GM19463 (cell line): ENCODE measurements around the gene MARS2.
"Not testable (repeated sequence)": the region's sequence is repeated elsewhere in the genome, so short reads cannot be mapped to it uniquely, and the experiment has no call there.

Experiments
- ATAC-seq: cut with Tn5 transposase; IDR thresholded peaks from one replicate; pipeline ENCODE4 v1.9.1; 2021; ENCODE audit warnings: mild to moderate bottlenecking, moderate library complexity; ENCODE audit not compliant: unreplicated experiment

Gene MARS2

DNA sequence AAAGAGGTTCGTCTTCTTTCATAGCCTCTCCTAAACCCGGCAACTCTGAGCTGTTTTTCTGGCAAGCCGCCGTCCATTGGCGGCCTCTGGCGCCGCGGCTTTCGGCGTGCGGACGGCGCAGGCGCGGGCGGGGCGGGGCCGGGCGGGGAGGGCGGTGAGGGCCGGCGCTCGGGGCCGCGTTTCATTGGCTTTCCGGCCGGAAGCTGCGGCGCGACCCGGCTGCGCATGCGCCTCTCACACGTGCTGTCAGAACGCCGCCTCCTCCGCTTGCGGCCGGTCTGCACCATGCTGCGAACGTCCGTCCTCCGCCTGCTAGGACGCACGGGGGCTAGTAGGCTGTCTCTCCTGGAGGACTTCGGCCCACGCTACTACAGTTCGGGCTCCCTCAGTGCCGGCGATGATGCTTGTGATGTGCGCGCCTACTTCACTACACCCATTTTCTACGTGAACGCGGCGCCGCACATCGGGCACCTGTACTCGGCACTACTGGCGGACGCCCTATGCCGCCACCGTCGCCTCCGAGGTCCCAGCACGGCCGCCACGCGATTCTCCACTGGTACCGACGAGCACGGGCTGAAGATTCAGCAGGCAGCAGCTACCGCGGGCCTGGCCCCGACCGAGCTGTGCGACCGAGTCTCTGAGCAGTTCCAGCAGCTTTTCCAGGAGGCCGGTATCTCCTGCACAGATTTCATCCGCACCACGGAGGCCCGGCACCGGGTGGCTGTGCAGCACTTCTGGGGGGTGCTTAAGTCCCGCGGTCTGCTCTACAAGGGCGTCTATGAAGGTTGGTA, at the start of gene MARS2:
MARS2 (plus strand) TSS at position 249 of the 791 bp plus-strand sequence; CDS start at position 286, 37 bp downstream.
- ATAC-seq: peak; percentile 86

DNA sequence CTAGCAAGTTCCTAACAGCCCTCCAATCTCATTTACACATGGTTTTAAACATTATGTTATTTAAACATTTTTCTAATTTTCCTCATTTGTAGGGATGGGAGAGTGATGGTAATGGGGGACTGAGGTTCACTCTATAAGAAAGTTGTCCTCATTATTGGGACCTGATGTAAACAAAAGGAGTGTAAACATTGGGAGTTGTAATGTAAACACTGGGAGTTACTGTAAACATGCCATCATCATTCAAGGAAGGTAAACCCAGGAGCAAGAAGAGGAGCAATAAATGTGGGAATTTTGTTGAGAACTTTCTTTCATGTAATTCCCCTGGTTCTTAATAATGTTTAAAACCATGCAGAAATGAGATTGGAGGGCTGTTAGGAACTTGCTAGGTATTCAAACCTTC, 47.6 kb upstream of the MARS2 start:
- ATAC-seq: no peak

DNA sequence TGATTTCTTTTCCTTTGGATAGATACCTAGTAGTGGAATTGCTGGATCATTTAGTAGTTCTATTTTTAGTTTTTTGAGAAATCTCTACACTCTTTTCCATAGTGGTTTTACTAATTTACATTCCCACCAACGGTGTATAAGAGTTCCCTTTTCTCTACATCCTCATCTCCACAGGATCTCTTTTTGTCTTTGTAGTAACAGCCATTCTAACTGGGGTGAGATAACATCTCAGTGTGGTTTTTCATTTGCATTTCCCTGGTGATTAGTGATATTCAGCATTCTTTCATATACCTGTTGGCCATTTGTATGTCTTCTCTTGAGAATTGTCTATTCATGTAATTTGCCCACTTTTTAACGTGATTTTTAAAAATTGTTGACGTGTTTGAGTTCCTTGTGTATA, 43.5 kb upstream of the MARS2 start:
- no peak for ATAC-seq

DNA sequence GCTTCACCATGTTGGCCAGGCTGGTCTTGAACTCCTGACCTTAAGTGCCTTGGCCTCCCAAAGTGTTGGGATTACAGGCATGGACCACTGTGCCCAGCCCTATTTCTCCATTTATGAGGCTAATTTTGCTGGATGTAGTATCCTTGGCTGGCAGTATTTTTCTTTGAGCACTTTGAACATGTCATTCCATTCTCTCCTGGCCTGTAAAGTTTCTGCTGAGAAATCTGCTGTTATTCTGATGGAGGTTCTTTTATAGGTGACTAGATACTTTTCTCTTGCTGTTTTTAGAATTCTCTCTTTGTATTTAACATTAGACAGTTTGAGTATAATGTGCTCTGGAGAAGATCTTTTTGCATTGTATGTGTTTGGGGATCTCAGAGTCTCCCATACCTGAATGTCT, 38.9 kb upstream of the MARS2 start:
- ATAC-seq: no peak

DNA sequence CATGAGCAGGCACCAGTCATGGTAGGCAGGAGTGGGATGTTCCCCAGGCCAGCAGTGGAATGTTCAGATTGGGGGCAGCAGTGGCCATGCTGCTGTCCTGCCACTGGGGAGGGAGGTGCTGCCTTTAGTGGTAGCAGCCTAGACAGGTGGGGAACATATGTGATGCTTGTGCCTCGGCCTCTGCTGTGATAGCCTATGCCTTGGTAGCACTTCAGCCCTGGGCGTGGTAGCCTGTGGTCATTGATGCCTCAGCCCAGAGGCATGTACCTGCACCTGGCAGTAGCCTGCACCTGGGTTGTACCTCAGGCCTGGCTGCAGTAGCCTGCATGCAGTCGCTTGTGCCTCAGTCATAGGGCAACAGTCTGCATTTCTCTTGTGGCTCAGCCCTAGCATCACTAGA, 36.9 kb upstream of the MARS2 start:
- ATAC-seq: no peak

DNA sequence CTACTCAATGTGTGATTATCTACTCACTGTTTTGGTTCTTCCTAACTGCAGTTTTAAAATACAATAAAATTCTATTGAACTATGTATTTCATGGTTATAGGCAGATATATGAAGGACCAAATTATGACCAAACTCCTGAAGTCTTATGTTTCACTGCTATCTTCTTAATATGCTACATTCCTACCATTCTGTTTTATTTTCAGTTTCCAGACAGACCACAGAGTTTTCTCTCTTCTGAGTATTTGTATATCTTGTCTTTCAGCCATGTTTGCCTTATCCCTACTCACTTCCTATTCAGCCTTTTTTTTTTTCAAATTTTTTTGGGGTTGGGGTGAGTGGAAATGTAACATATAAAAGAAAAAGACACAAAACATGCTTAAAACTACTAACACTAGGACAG, 36.1 kb upstream of the MARS2 start:
- ATAC-seq: no peak

DNA sequence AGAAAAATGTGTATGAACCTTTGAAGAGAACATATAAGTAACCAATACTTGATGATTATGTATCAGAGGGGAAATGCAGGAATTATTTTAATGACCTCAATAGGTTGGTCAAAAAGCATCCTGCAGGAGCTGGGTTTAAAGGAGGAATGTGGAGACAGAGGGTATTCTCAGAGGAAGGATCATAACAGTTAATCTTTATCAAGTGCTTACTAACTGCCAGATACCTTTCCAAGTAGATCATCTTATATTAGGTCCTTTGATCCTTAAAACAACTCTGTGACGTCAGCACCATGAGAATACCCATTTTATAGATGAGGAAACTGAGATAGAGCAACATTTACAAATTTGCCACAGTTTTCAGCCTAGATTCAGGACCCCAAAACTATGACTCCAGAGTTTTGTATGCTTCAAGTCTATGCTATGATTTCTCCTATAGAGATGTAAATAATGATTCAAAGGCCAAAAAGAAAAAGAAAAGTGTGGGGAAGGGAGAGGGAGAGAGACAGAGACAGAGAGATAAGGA, 32.7 kb upstream of the MARS2 start:
- ATAC-seq: no peak

DNA sequence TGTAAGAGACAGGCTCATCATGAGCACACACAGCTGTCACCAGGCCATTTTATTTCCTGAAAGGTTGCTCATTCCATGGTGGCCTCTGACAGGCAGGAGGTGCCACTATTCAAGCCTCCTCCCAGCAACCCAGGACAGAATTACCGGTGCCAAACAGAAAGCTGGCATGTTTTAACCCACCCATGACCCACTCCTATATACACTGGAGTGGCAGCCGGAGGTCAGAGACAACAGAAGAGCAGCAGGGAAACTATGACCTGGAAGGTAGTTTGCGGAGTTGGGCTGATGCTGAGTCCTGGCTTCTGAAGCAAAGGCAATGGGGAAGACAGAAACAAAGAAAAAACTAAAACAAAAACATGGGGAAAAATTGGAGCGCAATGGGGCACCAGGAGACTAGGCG, 32.1 kb upstream of the MARS2 start:
- ATAC-seq: no peak

DNA sequence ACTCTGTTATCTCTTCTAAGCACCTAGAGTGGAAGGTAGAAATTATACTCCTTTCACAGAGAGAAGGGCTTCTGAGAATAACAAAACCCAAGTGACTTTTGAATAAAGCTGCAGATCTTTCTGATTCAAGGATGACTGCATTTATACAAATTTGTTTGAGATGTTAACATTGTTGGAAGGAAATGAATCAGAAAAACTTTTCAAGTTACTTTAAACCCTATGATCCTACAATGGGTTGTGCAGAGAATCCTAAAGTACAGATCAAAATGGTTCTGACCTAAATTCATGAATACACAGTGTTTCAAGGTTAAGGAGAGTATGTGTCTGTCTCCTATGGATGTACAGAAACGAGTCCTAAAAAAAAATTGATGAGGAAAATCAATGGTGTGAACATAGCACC, 31.6 kb upstream of the MARS2 start:
- ATAC-seq: no peak

DNA sequence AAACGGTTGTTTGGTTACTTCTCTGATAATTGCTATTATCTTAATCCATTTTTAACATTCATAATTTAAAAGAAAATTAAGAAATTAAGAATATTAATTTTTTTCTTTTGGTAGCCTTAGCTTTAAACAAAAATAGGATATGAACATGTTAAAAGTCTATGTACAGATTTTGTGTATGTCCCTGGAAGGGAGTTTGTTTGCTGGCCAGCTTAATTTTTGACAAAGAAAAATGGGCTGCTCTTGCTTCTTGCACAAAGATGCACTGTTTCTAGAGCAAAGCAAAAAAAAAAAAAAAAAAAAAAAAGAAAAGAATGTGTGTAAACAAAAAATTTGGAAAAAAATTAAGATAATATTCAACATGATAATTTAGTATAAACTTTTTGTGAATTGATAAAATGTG, 31.1 kb upstream of the MARS2 start:
- no peak for ATAC-seq

DNA sequence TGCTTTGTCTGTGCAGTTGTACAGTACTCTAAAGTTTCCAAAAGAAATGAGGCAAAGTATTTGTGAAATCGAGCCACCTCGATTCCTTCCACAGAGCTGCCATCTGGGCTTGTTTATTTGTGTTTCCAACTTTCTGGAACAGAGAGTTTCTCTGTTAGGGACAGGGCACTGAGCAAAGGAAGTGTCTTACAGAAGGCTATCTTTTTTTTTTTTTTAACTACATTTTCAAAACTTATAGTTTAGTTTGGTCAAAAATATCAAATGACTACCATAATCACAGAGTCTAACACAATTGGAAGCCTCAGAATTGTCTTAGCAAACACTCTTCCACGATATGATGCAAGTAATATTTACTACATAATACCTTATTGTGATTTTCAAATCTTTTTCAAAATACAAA, 30.6 kb upstream of the MARS2 start:
- no peak for ATAC-seq

DNA sequence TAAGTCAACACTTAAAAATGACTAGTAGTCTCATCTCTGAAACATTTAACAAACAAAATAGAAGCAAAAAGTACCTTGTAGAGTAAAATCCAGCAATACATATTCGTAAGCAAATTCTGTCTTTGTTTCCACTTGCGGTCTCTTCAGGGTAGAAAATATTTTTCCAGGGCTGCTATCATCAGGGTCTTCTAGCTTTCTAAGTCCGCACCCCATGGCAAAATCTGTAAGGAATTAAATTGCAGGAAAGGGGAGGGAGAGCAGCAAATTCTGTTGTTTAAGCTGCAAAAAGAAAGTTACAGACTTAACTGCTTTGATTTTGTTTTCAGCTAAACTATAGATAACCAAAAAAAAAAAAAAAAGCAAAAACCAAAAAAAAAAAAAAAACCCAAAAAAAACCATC, 29.9 kb upstream of the MARS2 start, which contains the start of gene RFTN2:
RFTN2 (minus strand) TSS at position 342 of the 400 bp plus-strand sequence; CDS start at position 213, 129 bp downstream.
- ATAC-seq: no peak

DNA sequence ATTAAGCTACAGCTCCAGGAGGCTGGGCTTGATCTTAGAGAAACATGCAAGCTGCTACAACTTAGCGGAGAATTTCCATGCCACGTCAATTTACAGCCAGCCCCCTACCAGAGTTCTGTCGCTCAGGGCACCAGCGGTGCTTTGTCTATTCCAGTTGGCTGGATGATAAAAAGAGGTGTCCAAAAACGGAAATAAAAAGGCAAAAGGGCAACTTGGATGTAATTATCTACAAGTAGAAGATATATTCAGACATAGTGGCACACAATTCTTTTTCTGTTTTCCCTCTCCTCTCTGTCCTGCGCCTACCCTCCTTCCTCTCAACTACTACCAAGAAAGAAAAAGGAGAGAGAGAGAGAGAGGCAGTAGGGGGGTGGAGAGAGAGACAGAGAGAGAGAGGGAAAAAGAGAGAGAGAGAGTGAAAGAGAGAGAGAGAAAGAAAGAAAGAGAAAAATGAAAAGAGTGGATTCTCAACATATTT, 29.4 kb upstream of the MARS2 start:
- ATAC-seq: no peak

DNA sequence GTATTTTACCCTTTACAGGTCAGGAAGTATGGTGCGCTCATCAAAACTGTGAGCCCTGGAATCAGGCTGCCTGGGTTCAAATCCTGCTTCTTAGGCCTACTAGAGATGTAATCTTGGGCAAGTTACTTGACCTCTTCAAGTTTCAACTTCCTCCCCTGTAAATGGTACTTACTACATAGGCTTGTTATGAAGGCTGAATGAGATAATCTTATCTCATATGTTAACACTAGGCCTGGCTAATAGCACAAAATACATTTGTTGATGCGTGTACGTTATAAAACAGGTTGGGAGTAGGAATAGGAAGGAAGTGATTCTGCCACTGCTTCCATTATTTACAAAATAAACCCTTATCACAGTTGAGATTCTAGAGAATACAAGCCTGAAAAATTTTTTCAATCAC, 28.1 kb upstream of the MARS2 start:
- no peak for ATAC-seq

DNA sequence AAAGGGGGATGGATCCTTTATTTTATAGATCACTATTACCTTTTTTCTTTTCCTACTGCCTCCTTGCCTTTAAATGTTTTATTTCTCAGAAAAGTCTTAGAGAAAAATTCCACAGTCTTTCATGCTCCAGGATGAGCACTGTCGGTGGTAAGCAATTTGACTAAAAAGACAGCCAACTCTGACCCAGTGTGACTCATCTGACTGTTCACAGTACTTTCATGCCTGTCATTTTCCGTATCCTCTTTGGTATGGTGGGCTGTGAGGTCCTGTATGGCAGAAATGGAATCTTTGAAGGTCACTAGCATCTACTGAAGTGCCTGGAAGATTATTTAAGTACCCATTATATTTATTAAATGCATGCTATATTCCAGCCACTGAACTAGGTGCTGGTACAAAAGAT, 27.7 kb upstream of the MARS2 start:
- no peak for ATAC-seq

DNA sequence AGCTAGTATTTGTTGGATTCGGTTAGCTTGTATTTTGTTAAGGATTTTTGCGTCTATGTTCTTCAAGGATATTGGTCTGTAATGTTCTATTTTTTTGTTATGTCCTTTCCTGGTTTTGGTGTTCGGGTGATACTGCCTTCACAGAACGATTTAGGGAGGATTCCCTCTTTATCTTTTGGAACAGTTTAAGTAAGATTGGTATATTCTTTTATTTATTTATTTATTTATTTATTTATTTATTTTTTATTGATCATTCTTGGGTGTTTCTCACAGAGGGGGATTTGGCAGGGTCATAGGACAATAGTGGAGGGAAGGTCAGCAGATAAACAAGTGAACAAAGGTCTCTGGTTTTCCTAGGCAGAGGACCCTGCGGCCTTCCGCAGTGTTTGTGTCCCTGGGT, 10.0 kb upstream of the MARS2 start:
- ATAC-seq: not testable (repeated sequence)

DNA sequence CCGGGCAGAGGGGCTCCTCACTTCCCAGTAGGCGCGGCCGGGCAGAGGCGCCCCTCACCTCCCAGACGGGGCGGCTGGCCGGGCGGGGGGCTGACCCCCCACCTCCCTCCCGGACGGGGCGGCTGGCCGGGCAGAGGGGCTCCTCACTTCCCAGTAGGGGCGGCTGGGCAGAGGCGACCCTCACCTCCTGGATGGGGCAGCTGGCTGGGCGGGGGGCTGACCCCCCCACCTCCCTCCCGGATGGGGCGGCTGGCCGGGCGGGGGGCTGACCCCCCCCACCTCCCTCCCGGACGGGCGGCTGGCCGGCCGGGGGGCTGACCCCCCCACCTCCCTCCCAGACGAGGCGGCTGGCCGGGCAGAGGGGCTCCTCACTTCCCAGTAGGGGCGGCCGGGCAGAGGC, 9.2 kb upstream of the MARS2 start:
- ATAC-seq: not testable (repeated sequence)

DNA sequence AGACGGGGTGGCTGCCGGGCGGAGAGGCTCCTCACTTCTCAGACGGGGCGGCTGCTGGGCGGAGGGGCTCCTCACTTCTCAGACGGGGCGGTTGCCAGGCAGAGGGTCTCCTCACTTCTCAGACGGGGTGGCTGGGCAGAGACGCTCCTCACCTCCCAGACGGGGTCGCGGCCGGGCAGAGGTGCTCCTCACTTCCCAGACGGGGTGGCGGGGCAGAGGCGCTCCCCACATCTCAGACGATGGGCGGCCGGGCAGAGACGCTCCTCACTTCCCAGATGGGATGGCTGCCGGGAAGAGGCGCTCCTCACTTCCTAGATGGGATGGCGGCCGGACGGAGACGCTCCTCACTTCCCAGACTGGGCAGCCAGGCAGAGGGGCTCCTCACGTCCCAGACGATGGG, 8.6 kb upstream of the MARS2 start:
- ATAC-seq: not testable (repeated sequence)

DNA sequence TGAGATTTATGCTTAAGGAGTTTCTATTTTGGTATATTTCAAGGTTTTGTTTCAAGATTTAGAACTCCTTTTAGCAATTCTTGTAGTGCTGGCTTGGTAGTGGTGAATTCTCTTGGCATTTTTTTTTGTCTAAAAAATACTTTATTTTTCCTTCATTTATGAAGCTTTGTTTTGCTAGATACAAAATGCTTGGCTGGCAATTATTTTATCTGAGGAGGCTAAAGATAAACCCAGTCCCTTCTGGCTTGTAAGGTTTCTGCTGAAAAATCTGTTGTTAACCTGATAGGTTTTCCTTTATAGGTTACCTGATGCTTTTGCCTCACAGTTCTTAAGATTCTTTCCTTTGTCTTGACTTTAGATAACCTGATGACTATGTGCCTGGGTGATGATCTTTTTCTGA, 5.4 kb upstream of the MARS2 start:
- ATAC-seq: not testable (repeated sequence)

DNA sequence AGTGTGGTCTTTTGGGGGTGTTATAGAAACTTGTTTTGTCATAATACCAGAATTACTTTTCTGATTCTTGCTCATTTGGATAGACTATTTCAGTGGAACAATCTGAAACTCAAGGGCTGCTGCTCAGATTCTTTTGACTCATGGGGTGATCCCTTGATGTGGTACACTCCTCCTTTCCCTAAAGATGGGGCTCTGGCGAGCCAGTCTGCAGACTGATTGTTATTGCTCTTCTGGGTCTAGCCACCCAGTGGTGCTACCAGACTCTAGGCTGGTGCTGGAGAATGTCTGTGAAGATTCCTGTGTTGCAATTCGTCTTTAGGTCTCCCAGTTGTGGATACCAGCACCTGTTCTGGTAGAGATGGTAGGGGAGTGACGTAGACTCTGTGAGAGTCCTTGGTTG, 4.2 kb upstream of the MARS2 start:
- ATAC-seq: no peak

DNA sequence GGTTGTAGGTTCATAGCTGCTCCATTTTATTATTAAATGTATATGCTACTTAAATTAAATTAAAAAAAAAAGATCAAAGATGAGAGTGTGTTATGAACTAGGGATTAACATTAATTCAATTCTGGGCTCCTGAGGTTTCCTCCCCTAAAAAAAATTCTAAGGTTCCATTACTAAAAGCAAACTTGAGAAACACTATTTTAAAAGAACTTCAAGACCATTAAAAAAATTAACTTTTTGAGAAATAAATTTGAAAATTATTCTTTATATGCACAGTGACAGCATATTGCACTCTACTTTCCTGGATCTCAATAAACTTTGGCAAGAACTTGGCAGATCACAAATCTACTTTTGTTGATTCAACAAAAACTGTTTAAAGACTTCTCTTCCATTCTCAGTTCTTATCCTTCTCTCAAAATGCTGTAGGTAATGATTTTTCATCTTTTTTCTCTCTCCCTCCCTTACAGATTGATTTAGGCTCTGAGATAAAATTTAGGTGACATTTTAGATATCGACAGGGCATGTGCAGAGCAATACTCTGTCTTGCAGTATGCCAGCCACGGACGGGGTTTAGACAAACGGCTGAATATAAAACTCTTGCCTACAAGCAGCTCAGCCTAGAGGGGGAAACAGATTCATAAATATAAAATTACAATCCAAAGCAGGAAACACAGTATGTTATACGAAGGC, 592 bp upstream of the MARS2 start:
- ATAC-seq: peak; percentile 28
